ENCODE data around the gene ART4.

DNA sequence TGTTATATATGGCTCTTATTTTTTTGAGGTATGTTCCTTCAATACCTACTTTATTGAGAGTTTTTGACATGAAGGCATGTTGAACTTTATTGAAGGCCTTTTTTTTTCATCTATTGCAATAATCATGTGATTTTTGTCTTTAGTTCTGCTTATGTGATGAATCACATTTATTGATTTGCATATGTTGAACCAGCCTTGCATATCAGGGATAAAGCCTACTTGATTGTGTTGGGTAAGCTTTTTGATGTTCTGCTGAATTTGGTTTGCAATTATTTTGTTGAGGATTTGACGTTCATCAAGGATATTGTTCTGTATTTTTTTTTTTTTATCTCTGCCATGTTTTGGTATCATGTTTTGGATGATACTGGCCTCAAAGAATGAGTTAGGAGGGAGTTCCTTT, 15.2 kb upstream of the ART4 start:
- no peak for TF ChIP-seq POLR2A (IDR thresholded peaks at IDR 0.05)
- TF ChIP-seq, protein P1, sequence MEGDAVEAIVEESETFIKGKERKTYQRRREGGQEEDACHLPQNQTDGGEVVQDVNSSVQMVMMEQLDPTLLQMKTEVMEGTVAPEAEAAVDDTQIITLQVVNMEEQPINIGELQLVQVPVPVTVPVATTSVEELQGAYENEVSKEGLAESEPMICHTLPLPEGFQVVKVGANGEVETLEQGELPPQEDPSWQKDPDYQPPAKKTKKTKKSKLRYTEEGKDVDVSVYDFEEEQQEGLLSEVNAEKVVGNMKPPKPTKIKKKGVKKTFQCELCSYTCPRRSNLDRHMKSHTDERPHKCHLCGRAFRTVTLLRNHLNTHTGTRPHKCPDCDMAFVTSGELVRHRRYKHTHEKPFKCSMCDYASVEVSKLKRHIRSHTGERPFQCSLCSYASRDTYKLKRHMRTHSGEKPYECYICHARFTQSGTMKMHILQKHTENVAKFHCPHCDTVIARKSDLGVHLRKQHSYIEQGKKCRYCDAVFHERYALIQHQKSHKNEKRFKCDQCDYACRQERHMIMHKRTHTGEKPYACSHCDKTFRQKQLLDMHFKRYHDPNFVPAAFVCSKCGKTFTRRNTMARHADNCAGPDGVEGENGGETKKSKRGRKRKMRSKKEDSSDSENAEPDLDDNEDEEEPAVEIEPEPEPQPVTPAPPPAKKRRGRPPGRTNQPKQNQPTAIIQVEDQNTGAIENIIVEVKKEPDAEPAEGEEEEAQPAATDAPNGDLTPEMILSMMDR (IDR thresholded peaks at IDR 0.05) = no peak
- TF ChIP-seq EP300 (IDR thresholded peaks at IDR 0.05) = no peak

Data from ovary (tissue), 3 donors.